Ishikawa (cell line): Measurements from ENCODE around the gene CENPV.

ENCODE experiments used
- CEBPB ChIP-seq: IDR thresholded peaks from 2 replicates; pipeline ENCODE4 v1.6.1; 2012
- CREB1 ChIP-seq: IDR thresholded peaks from 2 replicates; pipeline ENCODE4 v1.6.1; 2012; ENCODE audit warnings: low read depth
- EGR1 ChIP-seq: IDR thresholded peaks from 2 replicates; pipeline ENCODE4 v1.6.1; 2012
- EP300 ChIP-seq: IDR thresholded peaks from 2 replicates; pipeline ENCODE4 v1.6.1; 2012; ENCODE audit warnings: borderline replicate concordance
- FOXM1 ChIP-seq: IDR thresholded peaks from 2 replicates; pipeline ENCODE4 v1.6.1; 2012; ENCODE audit warnings: low read depth, borderline replicate concordance
- MAX ChIP-seq: IDR thresholded peaks from 2 replicates; pipeline ENCODE4 v1.6.1; 2012
- NFIC ChIP-seq: IDR thresholded peaks from 2 replicates; pipeline ENCODE4 v1.6.1; 2012
- RAD21 ChIP-seq: IDR thresholded peaks from 2 replicates; pipeline ENCODE4 v1.6.1; 2012; ENCODE audit warnings: low read depth
- REST ChIP-seq: IDR thresholded peaks from 2 replicates; pipeline ENCODE4 v1.6.1; 2012; ENCODE audit warnings: low read depth, mild to moderate bottlenecking
- TAF1 ChIP-seq: IDR thresholded peaks from 2 replicates; pipeline ENCODE4 v1.6.1; 2012; ENCODE audit warnings: low read depth, mild to moderate bottlenecking
- TCF12 ChIP-seq: IDR thresholded peaks from 2 replicates; pipeline ENCODE4 v1.6.1; 2012; ENCODE audit warnings: low read depth
- TEAD4 ChIP-seq: IDR thresholded peaks from 2 replicates; pipeline ENCODE4 v1.6.1; 2012
- USF1 ChIP-seq: IDR thresholded peaks from 2 replicates; pipeline ENCODE4 v1.6.1; 2012
- YY1 ChIP-seq: IDR thresholded peaks from 2 replicates; pipeline ENCODE4 v1.6.1; 2012; ENCODE audit warnings: low read depth
- ZBTB7A ChIP-seq: IDR thresholded peaks from 2 replicates; pipeline ENCODE4 v1.6.1; 2012; ENCODE audit warnings: low read depth

The CENPV gene

GRCh38 chr17:16352303-16352666 is 984 bp downstream of the CENPV start:
- no peak for TF ChIP-seq CREB1
- TF ChIP-seq MAX, result no peak
- no peak for TF ChIP-seq EP300
- no peak for TF ChIP-seq USF1
- TF ChIP-seq YY1, result no peak
- no peak for TF ChIP-seq FOXM1
- no peak for TF ChIP-seq EGR1
- TF ChIP-seq TAF1, result no peak
- no peak for TF ChIP-seq TCF12

- TF ChIP-seq MAX (no peak), CEBPB (no peak), YY1 (no peak), RAD21 (no peak), REST (no peak), ZBTB7A (no peak), USF1 (no peak), NFIC (no peak), FOXM1 (no peak), TCF12 (no peak), EGR1 (no peak), TEAD4 (no peak), CREB1 (no peak), TAF1 (no peak), EP300 (no peak)
These were observed 1.4 kb downstream of the CENPV start for GRCh38 chr17:16351831-16352230.

- TF ChIP-seq EGR1 (no peak), NFIC (no peak), TAF1 (no peak), USF1 (no peak), CEBPB (no peak), TCF12 (no peak), YY1 (no peak), FOXM1 (no peak), REST (no peak), CREB1 (no peak), MAX (no peak)
These were observed 3.8 kb downstream of the CENPV start for GRCh38 chr17:16349431-16349830.

- TF ChIP-seq NFIC (no peak), YY1 (no peak), REST (no peak), FOXM1 (no peak), MAX (no peak)
These were observed 4.7 kb downstream of the CENPV start for GRCh38 chr17:16348586-16348985.
